Middle frontal gyrus (tissue), 1 donor: Measurements from ENCODE around the gene TARS3.

ENCODE experiments used
- DNase-seq: peaks from one replicate; pipeline ENCODE4 v3.0.0-alpha.2; 2015; ENCODE audit warnings: low spot score; ENCODE audit errors: extremely low spot score

The TARS3 gene

GRCh38 chr15:101625184-101625583 lies 99.1 kb downstream of the TARS3 start:
- no peak for DNase-seq

- no peak for DNase-seq
Measured at GRCh38 chr15:101623367-101624304, 100.6 kb downstream of the TARS3 start.

- no peak for DNase-seq
Measured at GRCh38 chr15:101621961-101622360, 102.3 kb downstream of the TARS3 start.

GRCh38 chr15:101620671-101621070 lies 103.6 kb downstream of the TARS3 start:
- no peak for DNase-seq

GRCh38 chr15:101619615-101619865 lies 104.7 kb downstream of the TARS3 start:
- no peak for DNase-seq

GRCh38 chr15:101618851-101619614 lies 105.2 kb downstream of the TARS3 start:
- DNase-seq = no peak

- no peak for DNase-seq
Measured at GRCh38 chr15:101618076-101618475, 106.2 kb downstream of the TARS3 start.

GRCh38 chr15:101617390-101617965 lies 106.8 kb downstream of the TARS3 start:
- no peak for DNase-seq

GRCh38 chr15:101615986-101616848 lies 108.1 kb downstream of the TARS3 start:
- no peak for DNase-seq

GRCh38 chr15:101615414-101615985 lies 108.8 kb downstream of the TARS3 start:
- DNase-seq = no peak

GRCh38 chr15:101614761-101615160 lies 109.5 kb downstream of the TARS3 start:
- no peak for DNase-seq

- DNase-seq = no peak
Measured at GRCh38 chr15:101614001-101614585, 110.2 kb downstream of the TARS3 start.

- no peak for DNase-seq
Measured at GRCh38 chr15:101613130-101614000, 110.9 kb downstream of the TARS3 start.

- DNase-seq = no peak
Measured at GRCh38 chr15:101612676-101613075, 111.6 kb downstream of the TARS3 start.

GRCh38 chr15:101611580-101612299 lies 112.5 kb downstream of the TARS3 start:
- DNase-seq = no peak

GRCh38 chr15:101611007-101611406 lies 113.3 kb downstream of the TARS3 start:
- DNase-seq = no peak

- no peak for DNase-seq
Measured at GRCh38 chr15:101610611-101611000, 113.7 kb downstream of the TARS3 start.

- DNase-seq = no peak
Measured at GRCh38 chr15:101609742-101610610, 114.3 kb downstream of the TARS3 start.
